PC-3 (cell line): ENCODE results near the gene NLRC4.

ENCODE experiments used
- CTCF ChIP-seq: fragments of 300-600 bp; sonication (generic); conservative IDR thresholded peaks from 2 replicates; pipeline ENCODE4 v1.5.1; 2017; ENCODE audit warnings: antibody characterized with exemption, low read depth, mild to moderate bottlenecking, low read length
- EZH2phosphoT487 ChIP-seq: fragments of 300-600 bp; sonication (generic); IDR thresholded peaks from 2 replicates; pipeline ENCODE4 v1.6.1; 2018; ENCODE audit warnings: mild to moderate bottlenecking, antibody characterized with exemption, low read length, borderline replicate concordance

DNA sequence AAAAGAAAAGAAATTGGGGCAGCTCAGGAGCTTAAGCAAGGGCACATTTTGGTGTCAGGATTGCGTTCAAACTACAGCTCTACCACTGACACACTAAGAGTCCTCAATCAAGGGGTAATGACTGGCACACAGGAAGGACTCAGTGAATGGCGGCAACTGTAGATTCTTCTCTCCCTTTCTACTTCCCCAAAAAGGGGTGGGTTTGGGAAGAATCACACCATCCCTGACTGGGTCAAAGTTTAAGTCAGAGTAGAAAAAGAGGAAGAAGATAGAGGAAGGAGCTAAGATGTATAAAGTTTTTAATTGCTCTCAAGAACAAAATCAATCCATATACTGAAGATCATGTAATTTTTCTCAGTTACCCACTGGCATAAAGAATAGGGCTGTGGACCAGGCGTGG is 2.6 kb downstream of the NLRC4 start:
- no peak for TF ChIP-seq CTCF
- no peak for TF ChIP-seq EZH2phosphoT487
